Subcutaneous adipose tissue (tissue), 4 donors: ENCODE data around the gene ANXA1. TPM values are rescaled to one million over a fixed set of nuclear protein-coding genes. Genes with fewer than 3 reads are reported as not detected.

Experiments used
- total RNA-seq, 4 donors: library from RNA; depleted of rRNA; stranded (reverse); fragments of >200 nt; gene quantifications; one replicate each; pipeline ENCODE4 v1.1.0, GENCODE V29; 2016
- TF ChIP-seq, protein P1 (sequence below): fragments of 450-650 bp; IDR thresholded peaks from one replicate; pipeline ENCODE4 v1.5.1; 2016; ENCODE audit warnings: low read depth, mild to moderate bottlenecking, control low read depth, antibody characterized with exemption, moderate library complexity

ANXA1 gene
- total RNA-seq, 4 donors from 2014 or later = 301 to 1,153 (median 911) TPM

GRCh38 chr9:73160868-73161267 lies 9.2 kb downstream of the ANXA1 start:
- TF ChIP-seq, protein P1, sequence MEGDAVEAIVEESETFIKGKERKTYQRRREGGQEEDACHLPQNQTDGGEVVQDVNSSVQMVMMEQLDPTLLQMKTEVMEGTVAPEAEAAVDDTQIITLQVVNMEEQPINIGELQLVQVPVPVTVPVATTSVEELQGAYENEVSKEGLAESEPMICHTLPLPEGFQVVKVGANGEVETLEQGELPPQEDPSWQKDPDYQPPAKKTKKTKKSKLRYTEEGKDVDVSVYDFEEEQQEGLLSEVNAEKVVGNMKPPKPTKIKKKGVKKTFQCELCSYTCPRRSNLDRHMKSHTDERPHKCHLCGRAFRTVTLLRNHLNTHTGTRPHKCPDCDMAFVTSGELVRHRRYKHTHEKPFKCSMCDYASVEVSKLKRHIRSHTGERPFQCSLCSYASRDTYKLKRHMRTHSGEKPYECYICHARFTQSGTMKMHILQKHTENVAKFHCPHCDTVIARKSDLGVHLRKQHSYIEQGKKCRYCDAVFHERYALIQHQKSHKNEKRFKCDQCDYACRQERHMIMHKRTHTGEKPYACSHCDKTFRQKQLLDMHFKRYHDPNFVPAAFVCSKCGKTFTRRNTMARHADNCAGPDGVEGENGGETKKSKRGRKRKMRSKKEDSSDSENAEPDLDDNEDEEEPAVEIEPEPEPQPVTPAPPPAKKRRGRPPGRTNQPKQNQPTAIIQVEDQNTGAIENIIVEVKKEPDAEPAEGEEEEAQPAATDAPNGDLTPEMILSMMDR = no peak

DNA sequence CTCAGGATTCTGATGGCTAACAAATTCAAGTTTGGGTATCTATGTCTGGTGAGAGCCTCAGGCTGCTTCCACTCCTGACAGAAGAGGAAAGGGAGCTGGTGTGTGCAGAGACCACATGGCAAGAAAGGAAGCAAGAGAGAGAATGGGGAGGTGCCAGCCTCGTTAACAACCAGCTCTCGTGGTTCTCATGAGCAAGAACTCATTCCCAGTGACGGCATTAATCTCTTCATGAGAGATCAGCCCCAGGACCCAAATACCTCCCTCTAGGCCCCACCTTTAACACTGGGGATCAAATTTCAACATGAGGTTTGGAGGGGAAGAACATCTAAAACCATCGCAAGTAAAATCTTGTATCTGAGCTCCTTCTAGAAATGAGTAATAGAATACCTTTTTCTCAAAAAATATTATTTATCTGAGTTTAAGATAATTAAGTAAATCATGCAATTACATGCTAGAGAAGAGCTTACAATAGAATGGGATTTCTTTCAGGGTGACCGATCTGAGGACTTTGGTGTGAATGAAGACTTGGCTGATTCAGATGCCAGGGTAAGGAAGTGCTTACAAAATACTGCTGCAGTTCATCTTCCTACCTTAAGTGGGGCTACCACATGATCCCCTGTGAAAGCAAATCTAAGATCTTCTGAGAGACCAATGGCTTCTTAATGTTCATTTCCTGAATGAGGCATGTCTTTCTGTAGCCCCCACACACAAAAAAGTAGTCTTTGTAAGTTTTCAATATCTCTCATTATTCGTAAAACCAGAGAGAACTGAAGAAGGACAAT lies 11.5 kb downstream of the ANXA1 start:
- TF ChIP-seq, protein P1 = no peak

DNA sequence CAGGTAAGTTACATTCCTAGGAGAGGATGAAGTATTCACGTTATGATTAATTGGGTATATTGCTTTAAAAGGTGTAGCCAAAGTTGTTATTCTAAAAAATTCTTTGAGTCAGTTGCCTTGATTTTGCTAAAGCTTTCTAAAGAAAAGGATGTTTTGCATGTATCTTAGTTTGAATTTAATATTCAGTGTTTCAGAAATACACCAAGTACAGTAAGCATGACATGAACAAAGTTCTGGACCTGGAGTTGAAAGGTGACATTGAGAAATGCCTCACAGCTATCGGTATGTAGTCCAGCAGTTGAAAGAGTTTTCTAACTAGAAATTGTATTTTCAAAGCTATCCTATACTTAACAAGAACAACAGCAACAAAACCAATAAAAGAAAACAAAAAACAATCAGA lies 14.2 kb downstream of the ANXA1 start:
- TF ChIP-seq, protein P1 = no peak

- TF ChIP-seq, protein P1 = no peak
Observed at GRCh38 chr9:73166468-73166867, 14.8 kb downstream of the ANXA1 start.

GRCh38 chr9:73167614-73168013 lies 15.9 kb downstream of the ANXA1 start:
- TF ChIP-seq, protein P1 = no peak

- TF ChIP-seq, protein P1 = no peak
Observed at GRCh38 chr9:73168298-73168934, 16.8 kb downstream of the ANXA1 start.

GRCh38 chr9:73170185-73170957 lies 18.7 kb downstream of the ANXA1 start:
- TF ChIP-seq, protein P1 = no peak
